ENCODE measurements around the gene TAX1BP1.
A peak's percentile ranks its signal among the peaks of the same experiment; 100 is the strongest.

Gene TAX1BP1

GRCh38 chr7:27746978-27747377, 7.0 kb downstream of the TAX1BP1 start:
- ChIA-PET POLR2A (no interaction called here), CTCF (interaction anchor here (0.7 kb wide), 1 partner anchor 349 kb away, joined by 6 read pairs; no protein-coding TSS in a partner anchor)

DNA sequence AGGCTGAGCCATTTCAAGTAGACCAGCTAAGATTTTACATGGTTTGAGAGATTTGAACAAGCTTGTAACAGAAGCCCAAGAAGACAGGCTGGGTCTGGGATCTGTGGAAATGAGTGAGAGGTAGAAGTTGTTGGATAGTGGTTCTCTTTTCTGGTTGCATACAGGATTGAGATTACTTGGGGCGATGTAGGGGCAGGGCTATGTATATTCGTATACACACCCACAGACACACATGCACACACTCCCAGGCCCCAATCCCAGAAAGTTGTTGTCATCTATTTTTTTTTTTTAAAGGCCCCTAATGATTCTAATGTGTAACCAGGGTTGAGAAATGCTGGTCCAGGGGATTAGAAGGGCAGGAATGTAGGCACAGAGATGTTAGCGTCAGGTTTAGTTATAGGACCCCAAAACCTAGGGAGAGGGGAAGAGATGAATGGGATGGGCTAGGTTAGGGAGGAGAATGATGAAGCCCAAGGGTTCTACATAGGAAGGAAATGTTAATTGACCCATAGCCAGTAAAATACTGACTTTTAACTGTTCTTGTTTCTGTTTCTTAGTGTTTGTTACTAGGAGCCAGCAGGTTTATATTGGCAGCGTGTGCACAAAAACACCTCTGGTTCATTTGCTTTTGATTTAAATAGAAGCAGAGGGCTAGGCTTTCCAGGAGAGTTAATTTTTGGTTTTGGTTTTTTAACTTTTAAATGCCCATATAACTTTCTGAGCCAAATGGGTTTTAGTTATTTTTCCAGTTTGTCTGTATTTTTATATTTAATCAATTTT, 7.8 kb downstream of the TAX1BP1 start:
- ChIA-PET CTCF (no interaction called here), POLR2A (no interaction called here)
- TF ChIP-seq ZNF384 (IDR thresholded peaks at IDR 0.05) (no peak), SUZ12 (IDR thresholded peaks at IDR 0.05) (no peak), ARNT (IDR thresholded peaks at IDR 0.05) (no peak), L3MBTL2 (conservative IDR thresholded peaks at IDR 0.05) (no peak), FOXA1 (IDR thresholded peaks at IDR 0.05) (no peak), TARDBP (IDR thresholded peaks at IDR 0.05) (no peak), SP1 (IDR thresholded peaks at IDR 0.05) (no peak), ELF4 (IDR thresholded peaks at IDR 0.05) (no peak), LEF1 (IDR thresholded peaks at IDR 0.05; ENCODE audit: borderline replicate concordance) (no peak), CTBP1 (IDR thresholded peaks at IDR 0.05; ENCODE audit: borderline replicate concordance) (no peak), FOXM1 (IDR thresholded peaks at IDR 0.05; ENCODE audit: borderline replicate concordance) (no peak), BHLHE40 (IDR thresholded peaks at IDR 0.05; ENCODE audit: borderline replicate concordance) (no peak), NFRKB (IDR thresholded peaks at IDR 0.05) (no peak), FOXK2 (IDR thresholded peaks at IDR 0.05) (no peak)
- TF ChIP-seq, protein P1, sequence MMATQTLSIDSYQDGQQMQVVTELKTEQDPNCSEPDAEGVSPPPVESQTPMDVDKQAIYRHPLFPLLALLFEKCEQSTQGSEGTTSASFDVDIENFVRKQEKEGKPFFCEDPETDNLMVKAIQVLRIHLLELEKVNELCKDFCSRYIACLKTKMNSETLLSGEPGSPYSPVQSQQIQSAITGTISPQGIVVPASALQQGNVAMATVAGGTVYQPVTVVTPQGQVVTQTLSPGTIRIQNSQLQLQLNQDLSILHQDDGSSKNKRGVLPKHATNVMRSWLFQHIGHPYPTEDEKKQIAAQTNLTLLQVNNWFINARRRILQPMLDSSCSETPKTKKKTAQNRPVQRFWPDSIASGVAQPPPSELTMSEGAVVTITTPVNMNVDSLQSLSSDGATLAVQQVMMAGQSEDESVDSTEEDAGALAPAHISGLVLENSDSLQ (IDR thresholded peaks at IDR 0.05): no peak
- no peak for DNase-seq (ENCODE audit: extremely low spot score)

More at GRCh38 chr7:27746978-27747377, 7.0 kb downstream of the TAX1BP1 start:
- DNase-seq (ENCODE audit: extremely low spot score): no peak
- no peak for TF ChIP-seq L3MBTL2 (conservative IDR thresholded peaks at IDR 0.05)
- no peak for TF ChIP-seq CTBP1 (IDR thresholded peaks at IDR 0.05; ENCODE audit: borderline replicate concordance)
- TF ChIP-seq FOXA1 (IDR thresholded peaks at IDR 0.05): no peak
- TF ChIP-seq ZNF384 (IDR thresholded peaks at IDR 0.05): no peak
- TF ChIP-seq HDGF (IDR thresholded peaks at IDR 0.05; ENCODE audit: borderline replicate concordance): no peak
- TF ChIP-seq, protein P1 (IDR thresholded peaks at IDR 0.05): no peak
- no peak for TF ChIP-seq BHLHE40 (IDR thresholded peaks at IDR 0.05; ENCODE audit: borderline replicate concordance)
- no peak for TF ChIP-seq TARDBP (IDR thresholded peaks at IDR 0.05)
- no peak for TF ChIP-seq SP1 (IDR thresholded peaks at IDR 0.05)
- no peak for TF ChIP-seq FOXM1 (IDR thresholded peaks at IDR 0.05; ENCODE audit: borderline replicate concordance)
- TF ChIP-seq LEF1 (IDR thresholded peaks at IDR 0.05; ENCODE audit: borderline replicate concordance): no peak
- no peak for TF ChIP-seq ARNT (IDR thresholded peaks at IDR 0.05)
- no peak for TF ChIP-seq SUZ12 (IDR thresholded peaks at IDR 0.05)
- no peak for TF ChIP-seq NFRKB (IDR thresholded peaks at IDR 0.05)
- TF ChIP-seq ELF4 (IDR thresholded peaks at IDR 0.05): no peak
- no peak for TF ChIP-seq FOXK2 (IDR thresholded peaks at IDR 0.05)

- TF ChIP-seq ZNF384 (IDR thresholded peaks at IDR 0.05) (no peak), FOXA1 (IDR thresholded peaks at IDR 0.05) (no peak), HDGF (IDR thresholded peaks at IDR 0.05; ENCODE audit: borderline replicate concordance) (no peak), ARNT (IDR thresholded peaks at IDR 0.05) (no peak), ELF4 (IDR thresholded peaks at IDR 0.05) (no peak), LEF1 (IDR thresholded peaks at IDR 0.05; ENCODE audit: borderline replicate concordance) (no peak), SUZ12 (IDR thresholded peaks at IDR 0.05) (no peak), FOXK2 (IDR thresholded peaks at IDR 0.05) (no peak), TARDBP (IDR thresholded peaks at IDR 0.05) (no peak), SP1 (IDR thresholded peaks at IDR 0.05) (no peak), NFRKB (IDR thresholded peaks at IDR 0.05) (no peak), L3MBTL2 (conservative IDR thresholded peaks at IDR 0.05) (no peak), FOXM1 (IDR thresholded peaks at IDR 0.05; ENCODE audit: borderline replicate concordance) (no peak), CTBP1 (IDR thresholded peaks at IDR 0.05; ENCODE audit: borderline replicate concordance) (no peak), BHLHE40 (IDR thresholded peaks at IDR 0.05; ENCODE audit: borderline replicate concordance) (no peak)
- TF ChIP-seq, protein P1 (IDR thresholded peaks at IDR 0.05): no peak
- ChIA-PET CTCF (no interaction called here), POLR2A (no interaction called here)
- DNase-seq (ENCODE audit: extremely low spot score): no peak
Observed at GRCh38 chr7:27750316-27750715, 10.4 kb downstream of the TAX1BP1 start.

DNA sequence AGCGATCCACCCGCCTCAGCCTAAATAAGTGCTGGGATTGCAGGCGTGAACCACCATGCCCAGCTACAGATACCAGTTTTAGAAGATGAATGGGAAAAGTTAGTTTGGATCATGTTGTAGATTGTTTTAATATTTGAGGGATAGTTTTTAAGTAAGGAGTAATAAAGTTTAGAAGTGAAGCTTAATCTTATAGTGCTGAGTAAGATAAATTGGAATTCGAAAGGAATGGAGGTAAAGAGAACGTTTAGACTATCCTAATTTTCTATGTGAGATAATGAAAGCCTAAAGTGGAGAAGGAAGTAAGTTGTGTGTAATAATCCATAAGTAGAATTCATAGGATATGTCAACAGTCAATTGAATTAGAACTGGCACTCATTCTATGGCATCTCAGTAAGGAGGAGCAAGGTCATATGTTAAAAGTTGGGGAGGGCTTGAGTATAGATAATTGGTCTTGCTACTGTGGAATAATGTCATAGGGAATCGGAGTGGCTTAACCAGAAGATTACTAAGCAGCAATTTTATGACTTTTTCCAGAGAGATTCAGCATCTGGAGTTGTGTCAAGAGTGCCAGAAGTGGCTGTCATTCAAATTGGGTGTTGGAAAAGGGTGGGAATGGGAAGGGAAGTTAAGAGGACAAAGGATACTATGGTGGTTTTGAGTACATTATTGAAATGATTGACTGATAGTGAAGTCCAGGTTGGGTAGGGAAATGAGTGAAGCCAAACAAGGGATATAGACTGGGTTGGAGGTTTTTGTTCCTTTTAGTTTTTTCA, 12.1 kb downstream of the TAX1BP1 start:
- CTCF ChIA-PET: no interaction called here
- TF ChIP-seq, protein P1 (IDR thresholded peaks at IDR 0.05): peak; percentile 31; the same call in 1 of the 2 replicates
- no peak for TF ChIP-seq FOXK2 (IDR thresholded peaks at IDR 0.05)
- DNase-seq (ENCODE audit: extremely low spot score): no peak
- POLR2A ChIA-PET: no interaction called here

- ChIA-PET CTCF (interaction anchor here (0.6 kb wide), 1 partner anchor 106 kb away, joined by 3 read pairs; no protein-coding TSS in a partner anchor), POLR2A (no interaction called here)
Observed at GRCh38 chr7:27753863-27754262, 13.9 kb downstream of the TAX1BP1 start.

More at GRCh38 chr7:27753863-27754262, 13.9 kb downstream of the TAX1BP1 start:
- TF ChIP-seq NFRKB (IDR thresholded peaks at IDR 0.05) (no peak), L3MBTL2 (conservative IDR thresholded peaks at IDR 0.05) (no peak), BHLHE40 (IDR thresholded peaks at IDR 0.05; ENCODE audit: borderline replicate concordance) (no peak), ZNF384 (IDR thresholded peaks at IDR 0.05) (no peak), SUZ12 (IDR thresholded peaks at IDR 0.05) (no peak), CTBP1 (IDR thresholded peaks at IDR 0.05; ENCODE audit: borderline replicate concordance) (no peak), ARNT (IDR thresholded peaks at IDR 0.05) (no peak), FOXK2 (IDR thresholded peaks at IDR 0.05) (no peak), FOXM1 (IDR thresholded peaks at IDR 0.05; ENCODE audit: borderline replicate concordance) (no peak), SP1 (IDR thresholded peaks at IDR 0.05) (no peak), ELF4 (IDR thresholded peaks at IDR 0.05) (no peak)
- TF ChIP-seq, protein P1 (IDR thresholded peaks at IDR 0.05): no peak
- DNase-seq (ENCODE audit: extremely low spot score): no peak
